T-helper 1 cell (primary cell): ENCODE data around the gene MBOAT1.
"Not testable (repeated sequence)": the region's sequence is repeated elsewhere in the genome, so short reads cannot be mapped to it uniquely, and the experiment has no call there.

Source experiments
- DNase-seq, 5 donors: peaks; one replicate each; pipeline ENCODE4 v3.0.0-alpha.2; 2012 to 2020

MBOAT1 gene

GRCh38 chr6:20169119-20169557 is 43.1 kb downstream of the MBOAT1 start:
- no peak for DNase-seq

- DNase-seq: no peak
These were observed 43.6 kb downstream of the MBOAT1 start for GRCh38 chr6:20168690-20169089.

DNA sequence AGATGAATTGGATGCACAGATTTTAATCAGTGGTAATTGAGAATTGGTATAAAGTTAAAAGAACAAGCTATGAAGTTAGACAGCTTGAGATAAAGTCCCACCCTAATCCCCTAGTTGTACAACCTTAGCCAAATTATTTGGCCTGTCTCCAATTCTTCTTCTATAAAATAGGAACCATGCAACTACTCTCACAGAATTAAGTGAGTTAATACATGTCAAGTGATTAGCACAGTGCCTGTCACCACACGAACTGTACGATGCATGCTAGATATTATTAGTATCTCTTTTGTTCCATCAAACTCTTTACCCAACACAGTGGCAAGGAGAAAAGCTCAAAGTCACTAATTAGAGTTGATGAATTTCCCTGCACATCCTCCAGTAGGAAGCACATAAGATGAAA is 44.7 kb downstream of the MBOAT1 start:
- no peak for DNase-seq

GRCh38 chr6:20166210-20166609 is 46.1 kb downstream of the MBOAT1 start:
- DNase-seq: no peak

DNA sequence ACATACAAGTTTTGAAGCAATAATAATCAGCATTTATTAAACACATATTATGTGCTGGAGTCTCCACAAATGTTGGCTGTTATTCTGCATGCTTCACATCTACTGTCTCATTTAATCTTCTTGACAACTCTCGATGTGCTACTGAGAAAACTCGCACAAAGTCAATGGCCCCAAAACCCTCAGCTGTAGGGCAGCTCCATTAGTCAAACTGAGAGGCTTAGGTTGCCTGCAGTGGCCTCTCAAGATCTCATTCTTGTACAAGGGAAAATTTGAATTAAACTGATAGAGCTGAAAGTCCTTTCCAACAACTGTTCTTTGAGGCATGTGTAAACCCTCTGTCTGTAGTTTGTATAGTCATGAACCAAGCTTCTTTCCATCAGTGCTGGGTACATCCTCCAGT is 49.8 kb downstream of the MBOAT1 start:
- DNase-seq: no peak

GRCh38 chr6:20160541-20161283 is 51.6 kb downstream of the MBOAT1 start:
- no peak for DNase-seq

DNA sequence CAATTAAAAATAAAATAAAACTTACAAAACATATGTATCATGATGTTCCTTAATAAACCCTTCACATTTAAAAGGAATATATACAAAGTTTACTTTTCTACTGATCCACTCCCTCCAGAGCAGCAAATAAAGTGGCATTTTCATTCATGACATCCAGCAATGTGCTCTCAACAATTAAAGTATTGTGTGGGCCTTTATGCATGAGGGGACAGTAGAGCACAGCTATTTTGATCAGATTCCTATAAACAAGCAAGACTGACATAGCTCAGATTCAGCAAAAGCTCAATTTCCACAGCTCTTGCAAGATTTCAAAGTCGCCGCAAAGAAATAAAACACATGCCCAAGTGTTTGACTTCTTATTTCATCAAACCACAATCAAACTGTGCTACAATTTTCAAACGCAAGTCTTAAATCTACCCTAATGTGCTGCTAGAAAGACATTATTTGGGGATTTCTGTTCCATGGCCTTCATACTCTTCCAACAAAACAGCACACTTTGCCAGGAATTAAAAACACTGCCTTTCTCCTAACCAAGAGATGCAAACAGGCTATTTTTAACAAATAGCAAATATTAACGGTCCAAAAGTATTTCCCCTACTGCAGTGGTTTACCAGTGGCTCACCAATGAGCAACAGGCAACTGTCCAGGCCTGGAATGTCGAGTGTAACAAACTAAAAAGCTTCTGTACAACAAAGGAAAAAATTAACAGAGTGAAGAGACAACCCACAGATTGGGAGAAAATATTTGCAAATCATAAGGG is 52.3 kb downstream of the MBOAT1 start:
- DNase-seq: no peak

DNA sequence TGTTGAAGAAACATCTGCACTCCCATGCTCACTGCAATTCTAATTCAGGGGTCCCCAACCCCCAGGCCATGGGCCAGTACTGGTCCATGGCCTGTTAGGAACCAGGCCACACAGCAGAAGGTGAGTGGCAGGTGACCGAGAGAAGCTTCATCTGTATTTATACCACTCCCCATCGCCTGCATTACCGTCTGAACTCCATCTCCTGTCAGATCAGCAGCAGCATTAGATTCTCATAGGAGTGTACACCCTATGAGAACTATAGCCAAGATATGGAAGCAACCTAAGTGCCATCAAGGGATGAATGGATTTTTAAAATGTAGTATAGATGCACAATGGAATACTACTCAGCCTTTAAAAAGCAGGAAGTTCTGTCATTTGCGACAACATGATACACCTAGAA is 53.2 kb downstream of the MBOAT1 start:
- DNase-seq: no peak

- DNase-seq: no peak
These were observed 53.6 kb downstream of the MBOAT1 start for GRCh38 chr6:20158676-20159075.

GRCh38 chr6:20156824-20157223 is 55.4 kb downstream of the MBOAT1 start:
- DNase-seq: no peak

GRCh38 chr6:20154753-20155152 is 57.5 kb downstream of the MBOAT1 start:
- no peak for DNase-seq

GRCh38 chr6:20153194-20153593 is 59.1 kb downstream of the MBOAT1 start:
- no peak for DNase-seq

- no peak for DNase-seq
These were observed 63.8 kb downstream of the MBOAT1 start for GRCh38 chr6:20148433-20148832.

DNA sequence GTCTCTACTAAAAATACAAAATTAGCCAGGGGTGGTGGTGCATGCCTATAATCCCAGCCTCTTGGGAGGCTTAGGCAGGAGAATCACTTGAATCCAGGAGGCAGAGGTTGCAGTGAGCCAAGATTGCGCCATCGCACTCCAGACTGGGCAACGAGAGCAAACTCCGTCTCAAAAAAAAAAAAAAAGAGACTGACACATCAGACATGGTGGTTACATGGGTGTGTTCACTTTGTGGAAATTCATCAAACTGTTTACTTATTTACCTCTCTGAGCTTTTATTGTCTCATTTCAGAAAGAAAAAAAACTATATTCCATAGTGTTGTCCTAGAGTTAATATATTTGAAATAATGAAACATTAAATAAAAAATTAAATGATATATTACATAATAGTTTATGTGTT is 64.8 kb downstream of the MBOAT1 start:
- no peak for DNase-seq

DNA sequence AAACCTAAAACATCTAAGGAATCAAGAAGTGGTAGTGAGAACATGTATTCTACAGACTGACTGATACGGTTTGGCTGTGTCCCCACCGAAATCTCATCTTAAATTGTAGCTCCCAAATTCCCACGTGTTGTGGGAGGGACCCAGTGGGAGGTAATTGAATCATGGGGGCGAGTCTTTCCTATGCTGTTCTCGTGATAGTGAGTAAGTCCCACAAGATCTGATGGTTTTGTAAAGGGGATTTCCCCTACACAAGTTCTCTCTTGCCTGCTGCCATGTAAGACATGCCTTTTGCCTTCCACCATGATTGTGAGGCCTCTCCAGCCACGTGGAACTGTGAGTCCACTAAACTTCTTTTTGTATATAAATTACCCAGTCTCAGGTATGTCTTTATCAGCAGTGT is 65.4 kb downstream of the MBOAT1 start:
- DNase-seq: not testable (repeated sequence)

- DNase-seq: no peak
These were observed 66.0 kb downstream of the MBOAT1 start for GRCh38 chr6:20146291-20146690.

- DNase-seq: no peak
These were observed 69.4 kb downstream of the MBOAT1 start for GRCh38 chr6:20142866-20143265.

DNA sequence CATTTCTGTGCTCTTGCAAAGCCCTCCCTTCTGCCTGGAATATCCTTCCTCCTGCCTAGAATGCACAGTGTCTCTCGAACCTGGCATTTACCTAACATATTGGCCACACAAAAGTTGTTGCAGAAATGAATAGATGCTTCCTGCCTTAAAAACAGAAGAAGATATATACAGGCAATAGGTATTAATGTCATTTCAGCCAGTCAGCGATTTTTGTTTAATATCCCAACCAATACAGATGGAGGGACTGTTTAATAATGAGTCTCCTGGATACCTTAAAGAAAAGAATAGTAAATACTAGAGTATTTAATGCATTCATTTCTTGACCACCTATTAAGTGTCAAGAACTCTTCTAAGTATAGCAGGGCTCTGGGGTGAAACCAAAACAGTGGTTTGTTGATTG is 70.3 kb downstream of the MBOAT1 start:
- no peak for DNase-seq

DNA sequence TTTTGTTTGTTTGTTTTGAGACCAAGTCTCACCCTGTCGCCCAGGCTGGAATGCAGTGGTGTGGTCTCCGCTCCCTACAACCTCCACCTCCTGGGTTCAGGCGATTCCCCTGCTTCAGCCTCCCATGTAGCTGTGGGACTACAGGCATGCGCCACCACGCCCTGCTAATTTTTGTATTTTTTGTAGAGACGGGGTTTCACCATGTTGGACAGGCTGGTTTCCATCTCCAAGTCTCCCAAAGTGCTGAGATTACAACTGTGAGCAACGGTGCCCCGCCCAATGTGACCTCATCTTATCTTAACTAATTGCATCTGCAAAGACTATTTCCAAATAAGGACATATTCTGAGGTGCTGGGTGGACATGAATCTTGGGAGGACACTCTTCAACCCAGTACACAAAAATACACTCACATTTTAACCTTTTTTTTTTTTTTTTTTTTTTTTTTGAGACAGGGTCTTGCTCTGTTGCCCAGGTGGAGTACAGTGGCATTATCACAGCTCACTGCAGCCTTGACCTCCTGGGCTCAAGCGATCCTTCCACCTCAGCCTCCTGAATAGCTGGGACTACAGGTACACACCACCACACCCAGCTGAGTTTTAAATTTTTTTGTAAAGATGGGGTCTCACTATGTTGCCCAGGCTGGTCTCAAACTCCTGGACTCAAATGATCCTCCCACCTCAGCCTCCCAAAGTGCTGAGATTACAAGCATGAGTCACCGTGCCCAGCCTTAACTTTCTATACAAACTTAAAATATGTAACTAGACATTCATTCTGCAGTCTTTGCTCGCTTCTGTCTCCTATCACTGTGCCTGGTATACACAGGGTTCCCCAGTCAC is 72.9 kb downstream of the MBOAT1 start:
- DNase-seq: not testable (repeated sequence)

DNA sequence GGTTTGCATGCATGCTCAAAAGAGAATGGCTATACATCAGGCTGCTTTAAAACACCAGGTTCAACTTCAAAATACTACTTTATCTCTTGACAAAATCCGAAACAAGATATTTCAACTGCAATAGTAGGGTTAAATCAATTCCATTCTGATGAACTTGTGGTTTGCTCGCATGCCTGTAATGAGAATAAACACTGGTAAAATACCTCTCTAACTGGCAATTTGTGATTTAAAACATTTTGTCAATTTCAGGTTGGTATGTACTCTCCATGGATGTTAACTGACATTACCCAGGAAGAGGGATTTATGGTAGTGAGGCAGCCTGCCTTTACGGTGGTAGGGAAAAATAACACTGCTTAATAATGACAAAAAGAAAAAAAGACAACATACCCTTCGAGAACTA is 74.4 kb downstream of the MBOAT1 start:
- no peak for DNase-seq

- no peak for DNase-seq
These were observed 75.0 kb downstream of the MBOAT1 start for GRCh38 chr6:20137240-20137639.

DNA sequence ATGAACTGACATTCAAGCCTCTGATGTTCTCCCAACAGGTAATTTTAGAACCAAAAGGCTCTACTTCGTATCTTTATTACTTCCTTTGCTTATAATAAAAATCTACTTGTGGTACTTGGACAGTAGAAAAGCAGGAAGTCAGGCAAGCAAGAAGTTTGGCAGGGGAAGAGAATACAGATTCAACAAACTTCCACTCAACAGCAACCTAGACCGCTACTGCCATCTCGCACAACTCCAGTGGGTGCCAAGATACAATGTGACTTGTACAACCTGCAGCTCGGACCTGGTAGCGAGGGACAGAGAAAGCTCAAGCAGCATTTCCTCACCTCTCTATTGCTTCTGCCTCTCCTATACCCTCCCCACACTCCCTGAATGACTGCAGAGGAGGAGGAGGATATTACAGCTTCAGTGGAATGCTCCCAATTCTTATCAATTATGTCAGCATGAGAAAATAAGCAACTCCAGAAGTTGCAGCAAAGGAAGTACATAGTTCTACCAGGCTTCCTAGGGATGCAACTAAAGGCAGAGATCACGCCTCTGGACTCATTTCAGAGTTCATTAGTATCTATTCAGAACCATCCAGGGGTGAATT is 76.5 kb downstream of the MBOAT1 start:
- DNase-seq: no peak

DNA sequence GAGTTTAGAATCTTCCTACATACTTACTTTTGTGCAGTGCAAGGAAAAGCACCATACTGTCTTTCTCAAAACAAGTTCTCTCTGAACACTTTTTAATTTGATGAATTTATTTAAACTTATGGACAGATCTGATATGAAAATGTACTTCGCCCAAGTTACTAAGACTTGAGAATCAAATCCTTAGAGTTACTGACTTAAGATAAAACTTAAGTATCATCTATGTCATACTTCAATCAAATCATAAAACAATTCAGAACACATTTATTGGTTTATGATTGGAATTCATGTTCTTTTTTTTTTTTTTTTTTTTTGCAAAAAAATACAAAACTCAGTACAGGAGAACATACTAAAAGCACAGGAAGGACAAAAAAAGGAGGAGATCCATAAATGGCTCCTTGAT is 77.7 kb downstream of the MBOAT1 start:
- no peak for DNase-seq
